AG09319 (cell line): ENCODE data around the gene DCDC2C.
A peak's percentile ranks its signal among the peaks of the same experiment; 100 is the strongest.

Experiments used
- DNase-seq: peaks from one replicate; pipeline ENCODE4 v3.0.0-alpha.2; 2010; ENCODE audit warnings: low read depth; ENCODE audit errors: extremely low read depth
- CTCF ChIP-seq: IDR thresholded peaks from 2 replicates; pipeline ENCODE4 v1.5.1; 2011; ENCODE audit warnings: low read depth, mild to moderate bottlenecking, inconsistent platforms, low read length, moderate library complexity

Gene DCDC2C

GRCh38 chr2:3729055-3729448 lies 25.7 kb downstream of the DCDC2C start:
- TF ChIP-seq CTCF: no peak
- DNase-seq: no peak

GRCh38 chr2:3729786-3730185 lies 26.4 kb downstream of the DCDC2C start:
- no peak for DNase-seq
- TF ChIP-seq CTCF: no peak

- no peak for DNase-seq
- no peak for TF ChIP-seq CTCF
Observed at GRCh38 chr2:3730646-3731045, 27.3 kb downstream of the DCDC2C start.

GRCh38 chr2:3731829-3732228 lies 28.5 kb downstream of the DCDC2C start:
- no peak for DNase-seq
- TF ChIP-seq CTCF: no peak

GRCh38 chr2:3736112-3736511 lies 32.7 kb downstream of the DCDC2C start:
- DNase-seq: no peak
- no peak for TF ChIP-seq CTCF

GRCh38 chr2:3737128-3737527 lies 33.8 kb downstream of the DCDC2C start:
- no peak for DNase-seq
- no peak for TF ChIP-seq CTCF

GRCh38 chr2:3738454-3738853 lies 35.1 kb downstream of the DCDC2C start:
- TF ChIP-seq CTCF: peak; percentile 7
- DNase-seq: no peak
